ENCODE measurements around the gene ANO8.
A peak's percentile ranks its signal among the peaks of the same experiment; 100 is the strongest.

Gene ANO8

GRCh38 chr19:17338433-17339078 is 3.9 kb upstream of the ANO8 start:
- no peak overlapping the region for H3K27ac ChIP-seq (ENCODE audit: low read length)
- peaks cover 10% of the 10 kb centered on the region for H3K4me1 ChIP-seq (ENCODE audit: low read length)
- H3K4me2 ChIP-seq (ENCODE audit: low read depth, low read length), result peak overlapping the region; percentile 97
- peaks cover 18% of the 10 kb centered on the region for H3F3A ChIP-seq (ENCODE audit: insufficient read depth, low read length)
- no peaks in the 10 kb centered on the region for H3K36me3 ChIP-seq (replicated peaks; ENCODE audit: insufficient read depth, low read length)
- no peak for DNase-seq
- H2AFZ ChIP-seq (ENCODE audit: low read length), result no peak overlapping the region; the same call in 1 of the 2 replicates
- H4K20me1 ChIP-seq (ENCODE audit: insufficient read depth, low read length), result no peaks in the 10 kb centered on the region
- H3K4me3 ChIP-seq (ENCODE audit: low read length), result peak overlapping the region; percentile 83
- H3K9me3 ChIP-seq (replicated peaks; ENCODE audit: insufficient read depth, low read length), result no peaks in the 10 kb centered on the region
- H3K9me2 ChIP-seq (replicated peaks; ENCODE audit: insufficient read depth, low read length), result no peaks in the 10 kb centered on the region
- peaks cover 12% of the 10 kb centered on the region for H3K79me2 ChIP-seq (ENCODE audit: low read length)
- TF ChIP-seq, protein P1, sequence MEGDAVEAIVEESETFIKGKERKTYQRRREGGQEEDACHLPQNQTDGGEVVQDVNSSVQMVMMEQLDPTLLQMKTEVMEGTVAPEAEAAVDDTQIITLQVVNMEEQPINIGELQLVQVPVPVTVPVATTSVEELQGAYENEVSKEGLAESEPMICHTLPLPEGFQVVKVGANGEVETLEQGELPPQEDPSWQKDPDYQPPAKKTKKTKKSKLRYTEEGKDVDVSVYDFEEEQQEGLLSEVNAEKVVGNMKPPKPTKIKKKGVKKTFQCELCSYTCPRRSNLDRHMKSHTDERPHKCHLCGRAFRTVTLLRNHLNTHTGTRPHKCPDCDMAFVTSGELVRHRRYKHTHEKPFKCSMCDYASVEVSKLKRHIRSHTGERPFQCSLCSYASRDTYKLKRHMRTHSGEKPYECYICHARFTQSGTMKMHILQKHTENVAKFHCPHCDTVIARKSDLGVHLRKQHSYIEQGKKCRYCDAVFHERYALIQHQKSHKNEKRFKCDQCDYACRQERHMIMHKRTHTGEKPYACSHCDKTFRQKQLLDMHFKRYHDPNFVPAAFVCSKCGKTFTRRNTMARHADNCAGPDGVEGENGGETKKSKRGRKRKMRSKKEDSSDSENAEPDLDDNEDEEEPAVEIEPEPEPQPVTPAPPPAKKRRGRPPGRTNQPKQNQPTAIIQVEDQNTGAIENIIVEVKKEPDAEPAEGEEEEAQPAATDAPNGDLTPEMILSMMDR (IDR thresholded peaks at IDR 0.05; ENCODE audit: low read length), result no peak
- TF ChIP-seq EZH2phosphoT487 (IDR thresholded peaks at IDR 0.05; ENCODE audit: low read length) (no peak), EZH2 (optimal IDR thresholded peaks at IDR 0.05; ENCODE audit: low read depth, low read length) (no peak)
- no peaks in the 10 kb centered on the region for H3K27me3 ChIP-seq (replicated peaks; ENCODE audit: insufficient read depth, low read length)
- H3K9ac ChIP-seq (ENCODE audit: low read length), result peak overlapping the region; percentile 84

DNA sequence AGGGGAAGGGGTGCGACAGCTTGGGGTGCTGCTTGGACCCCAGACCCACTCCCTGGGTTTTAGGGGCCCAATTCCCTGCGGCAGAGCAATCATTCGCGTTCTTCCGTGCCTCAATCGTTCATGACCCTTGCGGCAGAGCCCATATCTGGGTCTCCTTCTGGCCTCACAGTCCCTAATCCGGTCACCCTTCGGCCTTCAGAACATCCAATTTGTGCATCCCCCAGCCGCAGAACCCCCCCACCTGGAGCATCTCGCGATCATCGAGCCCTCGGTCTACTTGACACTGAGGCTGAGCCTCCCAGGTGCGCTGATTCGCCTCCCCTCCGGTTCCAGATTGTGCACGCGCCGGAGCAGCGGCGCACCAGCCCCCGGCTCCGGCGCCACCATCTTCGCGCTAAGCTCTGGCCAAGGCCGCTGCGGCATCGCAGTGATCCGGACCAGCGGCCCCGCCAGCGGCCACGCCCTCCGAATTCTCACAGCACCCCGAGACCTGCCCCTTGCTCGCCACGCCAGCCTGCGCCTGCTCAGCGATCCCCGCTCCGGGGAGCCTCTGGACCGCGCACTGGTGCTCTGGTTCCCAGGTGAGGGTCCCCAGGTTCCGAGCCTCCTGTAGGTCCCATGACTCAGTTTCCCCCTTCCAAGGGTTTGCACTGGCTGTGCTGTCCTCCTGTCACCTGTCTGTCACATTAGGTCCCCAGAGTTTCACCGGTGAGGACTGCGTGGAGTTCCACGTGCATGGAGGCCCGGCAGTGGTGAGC is 3.2 kb upstream of the ANO8 start:
- Histone ChIP-seq H3K4me3 (ENCODE audit: low read length) (peak overlapping the region; percentile 83), H3K27ac (ENCODE audit: low read length) (peak overlapping the region; percentile 39; the same call in 1 of the 2 replicates), H4K20me1 (ENCODE audit: insufficient read depth, low read length) (no peaks in the 10 kb centered on the region), H3K36me3 (replicated peaks; ENCODE audit: insufficient read depth, low read length) (no peaks in the 10 kb centered on the region), H3F3A (ENCODE audit: insufficient read depth, low read length) (peaks cover 18% of the 10 kb centered on the region), H3K4me2 (ENCODE audit: low read depth, low read length) (peak overlapping the region; percentile 97), H3K27me3 (replicated peaks; ENCODE audit: insufficient read depth, low read length) (no peaks in the 10 kb centered on the region), H3K4me1 (ENCODE audit: low read length) (peaks cover 10% of the 10 kb centered on the region), H3K9me3 (replicated peaks; ENCODE audit: insufficient read depth, low read length) (no peaks in the 10 kb centered on the region), H3K9me2 (replicated peaks; ENCODE audit: insufficient read depth, low read length) (no peaks in the 10 kb centered on the region), H3K9ac (ENCODE audit: low read length) (peak overlapping the region; percentile 84), H3K79me2 (ENCODE audit: low read length) (peaks cover 12% of the 10 kb centered on the region), H2AFZ (ENCODE audit: low read length) (peak overlapping the region; percentile 77)
- TF ChIP-seq, protein P1 (IDR thresholded peaks at IDR 0.05; ENCODE audit: low read length), result no peak
- TF ChIP-seq EZH2phosphoT487 (IDR thresholded peaks at IDR 0.05; ENCODE audit: low read length) (no peak), EZH2 (optimal IDR thresholded peaks at IDR 0.05; ENCODE audit: low read depth, low read length) (no peak)
- DNase-seq, result peak; percentile 69

DNA sequence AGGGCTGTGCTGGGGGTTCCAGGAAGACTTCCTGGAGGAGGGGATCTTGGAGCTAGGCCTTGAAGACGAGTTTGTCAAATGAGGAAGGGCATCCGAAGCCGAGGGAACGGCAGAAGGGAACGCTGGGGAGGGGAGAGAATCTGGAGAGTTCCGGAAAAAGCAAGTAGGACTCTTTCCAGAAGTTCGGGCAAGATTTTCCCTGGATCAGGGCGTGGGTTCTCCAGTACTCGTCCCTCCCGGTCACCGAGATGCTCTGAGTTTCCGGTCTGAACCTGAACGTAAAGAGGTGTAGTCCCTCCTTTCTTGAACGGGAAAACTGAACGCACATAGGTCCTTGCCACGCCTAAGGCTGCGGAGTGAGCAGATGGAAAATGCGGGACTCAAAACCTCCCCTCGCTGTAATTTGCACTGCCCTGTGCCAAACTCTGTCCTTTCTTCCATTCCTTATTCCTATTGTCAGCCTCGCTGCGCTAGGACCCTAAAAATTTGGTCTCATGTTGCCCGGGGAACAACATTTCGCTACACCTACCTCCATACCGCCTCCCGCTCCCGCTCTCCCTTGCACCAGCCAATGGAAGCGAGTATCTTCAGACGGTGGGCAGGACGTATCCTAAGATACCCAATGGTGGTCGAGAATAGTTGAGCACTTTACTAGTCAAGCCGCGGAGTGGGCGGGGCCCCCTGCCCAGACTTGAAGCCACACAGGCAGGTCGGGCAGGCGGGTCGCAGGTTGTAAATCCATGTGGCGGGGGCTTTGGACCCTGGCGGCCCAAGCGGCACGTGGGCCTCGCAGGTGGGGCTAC is 2.4 kb upstream of the ANO8 start, which contains the start of gene GTPBP3:
Gene GTPBP3 (plus strand): TSS at position 682 of the 803 bp plus-strand sequence. CDS start 59 bp downstream, at position 741.
- Histone ChIP-seq H3K79me2 (ENCODE audit: low read length) (peaks cover 12% of the 10 kb centered on the region), H2AFZ (ENCODE audit: low read length) (peak within 1 kb of the TSS; percentile 91), H3K36me3 (replicated peaks; ENCODE audit: insufficient read depth, low read length) (no peaks in the 10 kb centered on the region), H3K4me3 (ENCODE audit: low read length) (peak within 1 kb of the TSS; percentile 84), H3K9ac (ENCODE audit: low read length) (peak within 1 kb of the TSS; percentile 84), H3K27ac (ENCODE audit: low read length) (peak within 1 kb of the TSS; percentile 81), H3K9me2 (replicated peaks; ENCODE audit: insufficient read depth, low read length) (no peaks in the 10 kb centered on the region), H3K9me3 (replicated peaks; ENCODE audit: insufficient read depth, low read length) (no peaks in the 10 kb centered on the region), H4K20me1 (ENCODE audit: insufficient read depth, low read length) (no peaks in the 10 kb centered on the region), H3K4me1 (ENCODE audit: low read length) (peaks cover 10% of the 10 kb centered on the region), H3K4me2 (ENCODE audit: low read depth, low read length) (peak within 1 kb of the TSS; percentile 97), H3F3A (ENCODE audit: insufficient read depth, low read length) (peaks cover 18% of the 10 kb centered on the region), H3K27me3 (replicated peaks; ENCODE audit: insufficient read depth, low read length) (no peaks in the 10 kb centered on the region)
- TF ChIP-seq, protein P1 (IDR thresholded peaks at IDR 0.05; ENCODE audit: low read length), result no peak
- TF ChIP-seq EZH2phosphoT487 (IDR thresholded peaks at IDR 0.05; ENCODE audit: low read length) (no peak), EZH2 (optimal IDR thresholded peaks at IDR 0.05; ENCODE audit: low read depth, low read length) (no peak)
- peak; percentile 99 for DNase-seq
